Adrenal gland (tissue), 12 donors: ENCODE data around the gene RNF151. TPM values are rescaled to one million over a fixed set of nuclear protein-coding genes. Genes with fewer than 3 reads are reported as not detected.
A peak's percentile ranks its signal among the peaks of the same experiment; 100 is the strongest.

Experiments
- DNase-seq, 7 donors: peaks; one replicate each; pipeline ENCODE4 v3.0.0-alpha.2; 2019 to 2020
- H3K27ac ChIP-seq, 5 donors: fragments of 200-600 bp; sonication (generic) in 4 of 5; 1 replicate in 3 of 5; 2 replicates in 2 of 5; pipeline versions ENCODE4 v1.5.1 to v1.8.0; 2016 to 2020; ENCODE audit warnings: mild to moderate bottlenecking in 1 of 5
- H3K27me3 ChIP-seq: fragments of 200-600 bp; 2 replicates; pipeline ENCODE4 v1.8.0; 2021
- H3K36me3 ChIP-seq, 2 donors: fragments of 200-600 bp; replicated peaks in 1 of 2; 1 replicate in 1 of 2; 2 replicates in 1 of 2; pipeline versions ENCODE4 v1.5.1 to v1.8.0; 2018 to 2022
- H3K4me1 ChIP-seq, 2 donors: fragments of 200-600 bp; replicated peaks in 1 of 2; 1 replicate in 1 of 2; 2 replicates in 1 of 2; pipeline versions ENCODE4 v1.5.1 to v1.8.0; 2018 to 2021
- H3K4me3 ChIP-seq, 4 donors: fragments of 200-600 bp; sonication (generic) in 3 of 4; one replicate each; pipeline ENCODE4 v1.5.1; 2016 to 2018
- H3K9me3 ChIP-seq, 3 donors: fragments of 200-600 bp; sonication (generic) in 1 of 3; replicated peaks in 1 of 3; 1 replicate in 2 of 3; 2 replicates in 1 of 3; pipeline versions ENCODE4 v1.5.1 to v1.8.0; 2016 to 2021
- CTCF ChIP-seq, 6 experiments: fragments of 450-650 bp in 4 of 6; fragments of 200-600 bp in 2 of 6; sonication (generic) in 1 of 6; IDR thresholded peaks; 1 replicate in 5 of 6; 2 replicates in 1 of 6; pipeline versions ENCODE4 v1.5.1 to v1.8.0; 2016 to 2021; ENCODE audit warnings: antibody characterized with exemption in 6 of 6, mild to moderate bottlenecking in 2 of 6, moderate library complexity in 1 of 6
- POLR2A ChIP-seq, 2 donors: fragments of 450-650 bp; IDR thresholded peaks; one replicate each; pipeline ENCODE4 v1.6.1; 2017; ENCODE audit warnings: antibody characterized with exemption in 2 of 2, mild to moderate bottlenecking in 2 of 2, moderate library complexity in 1 of 2
- WGBS, 4 donors: extraction: QIAGEN DNeasy Blood & Tissue Kit in 2 of 4; methylation state at CpG; one replicate each; pipeline versions ENCODE4 v1.1.5 to v1.1.7; 2013 to 2017; 5-methylcytosine and 5-hydroxymethylcytosine counted together
- intact Hi-C, 2 donors: fragments of 100-400 bp; cut with DNase I; formaldehyde crosslinking; loops; one replicate each; pipeline versions ENCODE4 v1.14.1 to v1.15.0; 2022 to 2023
- polyA plus RNA-seq, 3 donors: library from polyadenylated mRNA; stranded (reverse); fragments of 200-250 nt in 2 of 3; fragments of 350-450 nt in 1 of 3; fragmentation: Illumina TruSeq in 1 of 3; extraction: RNeasy Lipid Tissue Mini Kit (QIAGEN cat#74804) in 1 of 3; gene quantifications; one replicate each; pipeline ENCODE4 v1.2.3, GENCODE V29; 2013 to 2014
- total RNA-seq, 9 donors: library from RNA; depleted of rRNA in 4 of 9; stranded (reverse); fragments of >200 nt in 4 of 9; fragments of 120-200 nt in 1 of 9; fragmentation: NEBNext Ultra II Directional in 1 of 9; extraction: Animal tissue kit (Norgen Biotek cat#: 25700) in 1 of 9; gene quantifications; one replicate each; pipeline versions ENCODE4 v1.1.0 to v1.2.4, GENCODE V29; 2013 to 2023
- donor health status: healthy with polysubstance abuse.
- donor health status: Bipolar disorder and iron deficiency.
- donor health status: DM: yes; HTN: yes; CAD: no.
- donor health status: DM: no; HTN: no; CAD: no.
- donor health status: DM: no; HTN: no; CAD: no.
- donor health status: DM: yes; HTN: yes; CAD: no.

Gene RNF151
- total and polyA plus RNA-seq, 12 donors, result 0.20 to 0.64 (median 0.47) TPM; not detected in 9

DNA sequence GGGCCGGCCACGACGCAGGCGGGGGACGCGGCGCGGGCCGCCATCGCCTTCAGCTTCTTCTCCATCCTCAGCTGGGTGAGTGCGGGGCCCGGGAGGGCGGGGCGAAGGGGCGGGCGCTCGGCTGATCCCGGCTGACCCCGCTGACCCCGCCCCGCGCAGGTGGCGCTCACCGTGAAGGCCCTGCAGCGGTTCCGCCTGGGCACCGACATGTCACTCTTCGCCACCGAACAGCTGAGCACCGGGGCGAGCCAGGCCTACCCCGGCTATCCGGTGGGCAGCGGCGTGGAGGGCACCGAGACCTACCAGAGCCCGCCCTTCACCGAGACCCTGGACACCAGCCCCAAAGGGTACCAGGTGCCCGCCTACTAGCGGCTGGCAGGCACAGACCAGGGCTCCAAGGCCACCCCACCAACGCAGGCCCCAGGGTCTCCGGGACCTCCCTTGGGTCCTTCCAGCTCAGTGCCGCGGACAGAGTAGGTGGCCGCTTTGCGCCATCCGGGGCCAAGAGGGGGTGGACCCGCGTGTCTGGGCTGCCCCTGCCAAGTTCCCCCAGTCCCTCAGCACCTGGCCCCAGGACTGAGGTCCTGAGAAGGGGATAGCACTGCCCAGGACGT is 26.2 kb downstream of the RNF151 start:
- H3K27me3 ChIP-seq, result peaks cover 22% of the 10 kb centered on the region
- peaks cover 4 to 35% of the 10 kb centered on the region in 2 donors for H3K4me1 ChIP-seq
- 49 to 60% (median 51%) methylated on average over 3 to 50 of the region's 50 CpGs; no CpG with 5 or more reads in 1 of the 4 donors for WGBS, 4 donors
- H3K4me3 ChIP-seq, result no peak overlapping the region
- H3K36me3 ChIP-seq, result peaks cover 0 to under 1% of the 10 kb centered on the region in 2 donors
- TF ChIP-seq CTCF (IDR thresholded peaks at IDR 0.05) (no peak), POLR2A (IDR thresholded peaks at IDR 0.05) (no peak)
- DNase-seq, result no peak
- H3K27ac ChIP-seq, result no peak overlapping the region
- intact Hi-C loops, result no loop called here
- no peaks in the 10 kb centered on the region for H3K9me3 ChIP-seq

- Histone ChIP-seq H3K36me3 (peaks cover 0 to 9% of the 10 kb centered on the region in 2 donors), H3K9me3 (no peaks in the 10 kb centered on the region), H3K4me3 (no peak overlapping the region), H3K4me1 (peaks cover 4 to 42% of the 10 kb centered on the region in 2 donors), H3K27me3 (peaks cover 22% of the 10 kb centered on the region), H3K27ac (no peak overlapping the region)
- no peak for DNase-seq
- TF ChIP-seq CTCF (IDR thresholded peaks at IDR 0.05) (no peak), POLR2A (IDR thresholded peaks at IDR 0.05) (no peak)
- intact Hi-C loops, result no loop called here
- 50 to 69% (median 65%) methylated on average over 1 to 2 of the region's 2 CpGs for WGBS, 4 donors
These were observed 27.1 kb downstream of the RNF151 start for GRCh38 chr16:1993731-1994131.

DNA sequence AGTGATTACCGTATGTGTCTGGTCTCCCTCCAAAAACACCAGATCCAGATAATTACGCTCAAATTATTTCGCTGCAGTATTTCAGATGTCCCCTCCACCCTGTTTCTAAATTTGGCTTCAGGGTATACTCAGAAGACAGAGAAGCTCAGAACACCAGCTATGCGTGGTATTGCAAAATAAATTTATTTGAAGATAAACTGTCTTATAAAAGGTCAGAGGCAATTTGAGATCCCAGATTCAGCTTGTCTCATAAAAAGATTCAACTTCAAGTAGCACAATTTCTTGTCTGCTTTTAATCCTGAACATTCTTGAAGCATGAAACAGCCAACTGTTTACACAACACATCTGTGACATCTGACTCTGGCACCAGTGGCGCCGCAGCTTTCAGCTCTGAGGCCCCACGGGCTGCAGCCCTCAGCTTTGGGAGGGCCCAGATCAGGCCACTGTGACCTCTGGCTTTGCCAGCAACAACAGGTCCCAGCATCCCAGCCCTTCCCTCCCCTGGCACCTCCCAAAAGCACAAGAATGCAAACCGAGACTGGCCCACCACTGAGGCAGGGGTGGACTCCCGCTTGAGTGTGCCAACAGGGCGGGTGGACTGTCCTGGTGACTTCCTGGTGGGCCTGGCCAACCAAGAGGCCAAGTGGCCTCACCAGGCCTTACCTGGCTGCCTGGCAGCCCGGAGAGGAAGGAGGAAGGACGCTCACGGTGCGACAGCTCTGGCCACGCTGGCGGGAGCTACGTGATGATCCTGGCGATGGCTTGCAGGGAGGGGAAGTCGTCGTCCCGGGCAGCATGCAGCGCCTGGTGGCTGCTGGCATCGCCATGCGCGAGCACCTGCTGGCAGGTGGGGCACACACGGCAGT is 31.1 kb downstream of the RNF151 start:
- Histone ChIP-seq H3K4me1 (peaks cover 0 to 21% of the 10 kb centered on the region in 2 donors), H3K27ac (peak overlapping the region in 2 of 5 donors; percentile 56 to 76), H3K27me3 (no peaks in the 10 kb centered on the region), H3K4me3 (no peak overlapping the region), H3K36me3 (peaks cover 0 to 49% of the 10 kb centered on the region in 2 donors), H3K9me3 (no peaks in the 10 kb centered on the region)
- intact Hi-C loops, result no loop called here
- TF ChIP-seq POLR2A (IDR thresholded peaks at IDR 0.05), result no peak
- no peak for TF ChIP-seq CTCF (IDR thresholded peaks at IDR 0.05)
- 76 to 84% (median 83%) methylated on average over 18 to 26 of the region's 26 CpGs for WGBS, 4 donors
- peak in 1 of 7 donors; percentile 52 for DNase-seq

DNA sequence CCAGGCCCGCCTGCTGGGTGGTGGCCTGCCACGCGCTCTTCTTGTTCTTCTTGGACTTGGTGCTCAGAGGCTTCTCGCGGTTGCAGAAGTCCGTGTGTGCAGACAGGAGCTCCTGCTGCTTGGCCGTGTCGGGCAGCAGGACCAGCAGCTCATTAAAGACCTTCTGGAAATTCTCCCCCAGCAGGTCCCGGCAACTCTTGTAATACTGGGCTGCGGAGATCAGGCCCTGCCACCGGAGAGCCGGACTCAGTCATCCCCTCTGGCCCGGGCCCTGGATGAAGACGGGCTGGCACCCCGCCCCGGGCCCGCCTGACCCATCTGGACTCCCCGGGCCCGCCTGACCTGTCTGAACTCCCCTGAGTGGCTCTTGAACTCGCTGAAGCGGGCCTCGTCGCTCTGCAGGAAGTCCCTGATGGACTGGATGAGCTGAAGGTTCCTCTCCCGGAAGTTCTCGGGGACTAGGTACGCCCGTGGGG is 31.7 kb downstream of the RNF151 start:
- WGBS, 4 donors, result 91 to 94% (median 92%) methylated on average over 19 to 27 of the region's 27 CpGs
- H3K9me3 ChIP-seq, result no peaks in the 10 kb centered on the region
- H3K36me3 ChIP-seq, result peaks cover 0 to 56% of the 10 kb centered on the region in 2 donors
- H3K4me3 ChIP-seq, result no peak overlapping the region
- TF ChIP-seq CTCF (IDR thresholded peaks at IDR 0.05) (no peak), POLR2A (IDR thresholded peaks at IDR 0.05) (no peak)
- DNase-seq, result no peak
- intact Hi-C loops, result no loop called here
- H3K27me3 ChIP-seq, result no peaks in the 10 kb centered on the region
- peak overlapping the region in 2 of 5 donors; percentile 56 to 76 for H3K27ac ChIP-seq
- H3K4me1 ChIP-seq, result peaks cover 0 to 21% of the 10 kb centered on the region in 2 donors
